OCI-LY3 (cell line): ENCODE results near the gene TRIM14.

Experiments
- CTCF ChIP-seq: fragments of 200-600, 300-600 bp; sonication (generic); IDR thresholded peaks from 2 replicates; pipeline ENCODE4 v1.5.1; 2014; ENCODE audit warnings: antibody characterized with exemption, low read length, low read depth
- EZH2phosphoT487 ChIP-seq: fragments of 200-600 bp; shearing (Covaris generic); IDR thresholded peaks from 2 replicates; pipeline ENCODE4 v1.6.1; 2018; ENCODE audit warnings: antibody characterized with exemption, mixed run types, low read depth

DNA sequence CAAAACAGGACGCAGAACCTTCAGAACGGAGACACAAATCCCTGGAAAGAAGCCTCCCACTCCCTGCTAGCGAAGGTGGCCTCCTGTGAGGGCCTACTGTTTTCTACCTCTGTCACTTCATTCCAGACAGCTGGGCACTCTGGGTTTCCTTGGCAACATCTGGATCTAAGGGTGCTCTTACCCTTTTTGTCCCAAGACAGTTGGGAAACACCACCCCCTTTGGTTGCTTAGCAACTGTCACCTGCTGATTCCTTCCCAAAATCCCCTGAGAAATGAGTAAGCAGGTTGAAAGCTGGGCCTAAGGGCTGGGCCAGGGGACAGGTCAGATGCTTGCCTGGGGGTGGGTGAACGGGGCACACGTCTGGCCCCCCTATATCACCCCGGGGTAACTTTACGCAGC, 33.1 kb downstream of the TRIM14 start:
- TF ChIP-seq CTCF: no peak
- no peak for TF ChIP-seq EZH2phosphoT487
